Spleen (tissue), 7 donors: ENCODE results near the gene ZNF516.

ENCODE experiments used
- CTCF ChIP-seq, 11 experiments: fragments of 200-600 bp in 7 of 11; fragments of 450-650 bp in 4 of 11; sonication (generic) in 4 of 11; IDR thresholded peaks in 8 of 11; conservative IDR thresholded peaks in 3 of 11; 1 replicate in 7 of 11; 2 replicates in 4 of 11; pipeline versions ENCODE4 v1.4.0 to v1.8.0; 2016 to 2021; ENCODE audit warnings: antibody characterized with exemption in 11 of 11, inconsistent platforms in 4 of 11, mild to moderate bottlenecking in 1 of 11
- POLR2A ChIP-seq, 3 donors: fragments of 450-650 bp; IDR thresholded peaks; one replicate each; pipeline ENCODE4 v1.5.1; 2017; ENCODE audit warnings: antibody characterized with exemption in 3 of 3, mild to moderate bottlenecking in 1 of 3
- donor health status: DM: no; HTN: no; CAD: no; lungs with moderate emphysema.
- donor health status: DM: no; HTN: no; CAD: no.
- donor health status: DM: no; HTN: no; CAD: no.

DNA sequence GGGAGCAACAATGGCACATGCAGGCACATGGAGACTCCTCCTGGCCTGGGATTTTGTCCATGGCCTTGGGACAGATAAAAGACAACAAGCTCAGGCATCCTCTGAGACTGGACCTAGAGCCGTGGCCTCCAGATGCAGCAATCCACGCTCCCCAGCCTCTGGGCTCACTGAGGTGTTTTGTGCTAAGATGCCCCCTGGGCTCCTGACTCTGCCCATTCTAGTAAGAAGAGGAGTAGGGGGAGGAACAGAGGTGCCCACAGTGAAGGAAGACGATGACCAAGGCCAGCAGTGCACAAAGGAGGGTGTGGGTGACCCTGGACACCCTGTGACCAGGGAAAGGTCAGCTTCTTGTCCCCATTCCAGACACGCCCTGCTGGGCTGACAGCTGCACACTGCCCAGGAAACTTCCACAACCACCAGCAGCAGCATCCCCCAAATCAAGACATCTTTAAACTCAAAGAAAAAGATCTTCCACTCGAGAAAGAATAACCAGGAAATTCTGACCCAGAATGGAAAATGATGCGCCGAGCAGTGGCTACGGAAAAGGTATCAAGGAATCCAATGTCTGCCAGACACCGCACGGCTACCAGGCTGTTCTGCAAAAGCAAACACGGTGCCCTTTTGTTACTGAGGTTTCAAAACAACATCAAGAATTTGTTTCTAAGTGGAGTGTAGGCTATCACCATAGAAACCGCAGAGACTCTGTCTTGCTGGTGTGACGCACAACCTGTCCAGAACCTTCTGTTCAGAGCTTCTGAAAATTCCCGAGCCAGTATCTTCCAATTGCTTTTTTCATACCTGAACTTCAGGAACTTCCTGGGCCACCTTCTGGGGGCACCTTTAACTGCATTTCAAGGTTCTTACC lies 65.5 kb downstream of the ZNF516 start:
- TF ChIP-seq CTCF (IDR thresholded peaks at IDR 0.05 in 8 of 11, conservative IDR thresholded peaks at IDR 0.05 in 3 of 11) (no peak), POLR2A (IDR thresholded peaks at IDR 0.05) (no peak)
